Gastroesophageal sphincter (tissue), 3 donors: ENCODE data around the gene TRIP4.

Source experiments
- CTCF ChIP-seq, 4 experiments: fragments of 200-600 bp in 2 of 4; fragments of 450-650 bp in 2 of 4; sonication (generic) in 1 of 4; IDR thresholded peaks; one replicate each; pipeline ENCODE4 v1.5.1; 2017 to 2019; ENCODE audit warnings: antibody characterized with exemption in 4 of 4, mild to moderate bottlenecking in 2 of 4, moderate library complexity in 2 of 4
- POLR2A ChIP-seq, 2 donors: fragments of 450-650 bp; IDR thresholded peaks; one replicate each; pipeline ENCODE4 v1.6.1; 2017; ENCODE audit warnings: antibody characterized with exemption in 2 of 2, mild to moderate bottlenecking in 2 of 2, moderate library complexity in 1 of 2
- POLR2AphosphoS5 ChIP-seq: sonication (generic); formaldehyde crosslinking; IDR thresholded peaks from one replicate; pipeline ENCODE4 v1.6.1; 2017; ENCODE audit warnings: antibody characterized with exemption

- no peak for TF ChIP-seq POLR2A (IDR thresholded peaks at IDR 0.05)
- TF ChIP-seq POLR2AphosphoS5 = no peak
- TF ChIP-seq CTCF (IDR thresholded peaks at IDR 0.05) = no peak
Observed at GRCh38 chr15:64386291-64386690, 1.3 kb upstream of the TRIP4 start.
